HG02840 (cell line): ENCODE results near the gene SENP5.

Experiments used
- ATAC-seq: cut with Tn5 transposase; IDR thresholded peaks from one replicate; pipeline ENCODE4 v1.9.1; 2021; ENCODE audit warnings: mild to moderate bottlenecking, moderate library complexity, moderate number of reproducible peaks; ENCODE audit not compliant: unreplicated experiment, low FRiP score

Gene SENP5

DNA sequence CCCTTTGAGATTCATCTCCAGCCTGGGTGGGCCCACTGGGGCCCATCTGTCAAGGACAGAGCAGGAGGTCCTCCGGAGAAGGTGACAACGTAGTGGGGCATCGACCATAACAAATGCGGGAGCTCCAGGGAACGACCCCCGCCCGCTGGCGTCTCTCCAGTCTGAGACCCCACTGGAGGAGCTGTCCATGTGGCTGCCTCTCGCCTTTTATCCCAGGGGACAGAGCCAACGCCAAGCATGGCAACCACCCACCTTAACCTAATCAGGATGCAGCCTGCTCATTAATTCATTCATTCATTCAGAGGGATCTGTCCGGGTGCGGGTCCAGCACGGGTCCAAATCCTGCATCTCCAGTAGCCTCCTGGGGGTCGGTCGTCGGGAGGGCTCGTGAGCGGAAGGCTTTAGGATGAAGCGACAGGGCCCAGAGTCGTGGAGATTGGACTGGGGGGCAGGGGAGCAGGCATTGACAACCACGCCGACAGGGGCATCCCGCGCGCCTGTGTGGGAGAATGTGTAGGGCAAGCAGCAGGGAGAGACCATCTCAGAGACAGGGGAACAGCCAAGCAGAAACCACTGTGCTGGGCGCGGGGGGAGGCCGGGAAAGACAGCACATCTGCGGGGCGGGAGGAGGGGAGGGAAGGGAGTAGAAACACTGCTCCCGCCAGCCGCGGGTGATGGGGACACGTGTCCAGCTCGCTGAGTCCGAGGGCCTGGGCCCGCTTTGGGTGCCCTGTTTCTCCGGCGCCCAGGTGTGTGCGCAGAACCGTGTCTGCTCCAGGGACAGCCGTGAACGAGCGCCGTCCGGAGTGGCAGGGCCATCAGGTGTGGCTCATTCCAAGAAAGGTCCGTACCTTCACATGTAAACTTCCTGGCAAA is 99.0 kb downstream of the SENP5 start:
- ATAC-seq: no peak

DNA sequence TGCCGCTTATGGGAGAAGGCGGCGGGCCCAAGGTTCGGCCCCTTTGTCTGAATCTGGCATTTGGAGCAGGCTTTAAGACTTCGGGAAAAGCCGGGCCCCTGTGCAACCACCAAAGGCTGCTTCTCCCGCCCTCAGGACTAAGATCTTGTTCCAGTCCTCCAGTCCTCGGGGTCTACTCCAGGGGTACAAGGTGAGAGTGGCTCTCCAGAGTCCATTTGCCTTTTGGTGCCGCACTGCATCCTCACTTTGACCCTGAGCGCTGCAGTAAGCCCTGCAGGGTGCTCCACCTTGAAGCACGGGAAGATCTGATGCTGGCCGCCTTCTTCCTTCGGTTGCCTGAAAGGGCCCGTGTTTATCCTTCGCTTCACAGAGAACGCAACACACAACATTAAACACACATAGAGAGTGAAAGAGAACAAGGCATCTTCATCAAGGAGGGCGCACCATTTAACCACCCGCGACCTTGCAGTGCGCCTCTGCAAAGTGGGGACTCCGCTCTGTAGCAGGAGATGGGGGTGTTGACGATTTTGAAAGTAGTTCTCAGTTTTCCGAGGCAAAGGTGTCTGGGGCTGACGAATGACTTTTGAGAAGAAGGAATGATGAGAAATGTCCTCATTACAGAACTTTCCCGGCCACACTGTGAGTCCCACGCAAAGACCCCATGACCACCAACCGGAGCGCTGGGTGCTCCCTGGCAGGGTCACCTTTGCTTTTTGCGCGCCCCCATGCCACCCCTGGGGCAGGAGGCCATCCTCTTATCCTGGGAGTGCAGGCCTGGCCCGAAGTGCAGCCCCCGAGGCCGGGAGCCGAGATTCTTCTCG is 99.9 kb downstream of the SENP5 start:
- no peak for ATAC-seq

DNA sequence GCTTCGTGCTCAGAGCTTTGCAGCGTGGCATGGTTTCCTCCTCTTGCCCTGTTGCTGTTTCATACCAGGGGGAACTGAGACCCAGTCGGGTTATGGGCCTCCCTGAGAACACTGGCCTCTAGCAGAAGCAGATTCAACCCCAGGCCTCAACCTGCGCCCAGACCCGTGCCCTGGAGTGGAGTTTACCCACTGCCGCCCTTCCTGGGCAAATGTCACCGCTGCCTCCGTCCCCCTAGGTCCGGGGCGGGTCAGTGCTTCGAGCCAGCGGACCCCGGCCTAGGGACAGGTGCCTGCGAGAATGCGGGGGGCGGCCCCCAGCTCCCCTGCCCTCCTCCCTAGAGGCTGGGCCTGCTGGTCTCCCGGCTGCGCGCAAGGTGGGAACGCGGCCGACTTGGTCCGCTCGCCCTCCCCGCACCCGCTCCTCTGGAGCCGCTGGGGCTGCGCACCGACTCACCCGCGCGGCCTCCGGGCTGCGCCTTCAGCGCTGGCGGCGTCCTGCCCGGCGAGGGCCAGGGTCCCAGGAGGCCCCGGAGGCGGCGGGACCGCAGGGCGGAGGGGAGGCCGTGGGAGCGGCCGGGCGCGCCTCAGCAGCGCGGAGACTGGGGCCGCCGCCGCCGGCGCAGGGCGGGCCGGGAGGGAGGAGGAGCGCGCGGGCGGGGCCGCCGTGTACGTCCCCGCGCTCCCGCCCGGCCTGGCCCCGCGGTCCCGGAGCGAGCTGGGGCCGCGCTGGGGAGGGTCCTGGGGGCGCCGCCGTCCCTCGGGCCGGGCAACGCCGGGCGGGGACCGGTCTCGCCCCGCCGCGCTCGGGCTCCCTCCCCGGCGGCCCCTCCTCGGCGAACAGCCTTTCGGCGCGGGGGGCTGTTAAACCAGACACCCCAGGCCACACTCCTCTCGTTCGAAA is 100.8 kb downstream of the SENP5 start, which contains the start of gene PIGZ:
Gene PIGZ, minus strand, starts transcription at position 601 of the 901 bp plus-strand sequence. CDS start 16,802 bp downstream, outside the sequence.
- peak; percentile 51 for ATAC-seq

DNA sequence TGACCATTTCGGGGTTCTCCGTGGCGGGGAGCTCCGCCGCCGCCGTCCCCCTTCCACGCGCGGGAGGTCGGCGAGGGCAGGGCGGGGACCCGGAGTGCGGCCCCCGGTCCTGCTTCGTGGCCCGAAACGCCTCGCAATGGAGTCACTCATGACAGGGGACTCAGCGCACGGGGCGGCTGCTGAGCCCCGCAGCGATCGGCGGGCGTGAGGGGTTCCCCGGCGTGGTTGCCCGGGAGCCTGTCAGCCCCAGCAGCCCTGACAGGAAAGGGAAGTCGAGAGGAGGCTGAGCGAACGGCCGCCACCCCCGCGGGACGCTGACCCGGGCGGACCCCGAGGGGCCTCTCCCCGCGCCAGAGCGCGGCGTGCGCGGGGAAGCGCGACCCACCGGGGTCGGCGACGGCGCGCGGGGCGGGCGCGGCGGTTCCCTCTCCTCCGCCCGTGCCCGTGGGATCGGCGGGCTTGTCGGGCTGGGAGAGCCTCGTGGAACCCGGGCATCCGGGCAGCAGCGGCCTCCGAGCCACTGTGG is 101.5 kb downstream of the SENP5 start:
- peak; percentile 46 for ATAC-seq

DNA sequence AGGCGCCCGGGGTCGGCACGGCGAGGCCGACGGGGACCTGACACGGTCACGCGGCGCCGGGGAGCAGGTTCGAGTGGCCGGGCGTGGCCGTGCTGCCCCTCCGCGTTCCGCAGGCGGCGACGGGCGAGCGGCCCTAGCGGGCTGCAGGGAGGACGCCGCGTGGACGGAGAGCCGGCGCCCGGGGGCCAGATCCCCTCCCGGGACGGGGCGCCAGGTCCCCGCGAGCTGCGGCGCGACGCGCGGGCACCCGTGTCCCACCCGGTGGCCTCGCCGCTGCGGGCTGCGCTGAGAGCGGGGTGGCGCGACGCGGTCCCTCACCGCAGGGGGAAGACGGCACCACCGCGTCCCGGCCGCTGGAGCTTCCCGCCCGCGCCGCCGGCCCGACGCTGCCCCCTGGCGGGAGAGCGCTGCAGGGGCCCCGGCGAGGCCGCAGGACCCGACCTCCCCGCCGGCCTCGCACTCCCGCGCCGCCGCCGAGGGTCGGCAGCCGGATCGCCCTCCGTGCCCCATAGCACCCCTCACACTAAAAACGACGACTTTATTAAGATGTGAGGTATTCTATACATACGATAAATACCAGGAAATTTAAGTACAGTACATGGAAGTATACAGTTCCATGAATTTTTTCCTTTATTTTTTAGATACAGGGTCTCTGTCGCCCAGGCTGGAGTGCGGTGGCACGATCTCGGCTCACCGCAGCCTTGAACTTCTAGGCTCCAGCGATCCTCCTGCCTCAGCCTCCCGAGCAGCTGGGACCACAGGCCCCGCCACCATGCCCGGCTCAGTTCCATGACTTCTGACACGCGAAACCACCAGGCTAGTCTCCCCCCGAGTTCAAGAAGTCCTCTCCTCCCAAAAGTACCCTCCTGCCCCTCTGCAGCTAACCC is 102.2 kb downstream of the SENP5 start:
- ATAC-seq: peak; percentile 51

DNA sequence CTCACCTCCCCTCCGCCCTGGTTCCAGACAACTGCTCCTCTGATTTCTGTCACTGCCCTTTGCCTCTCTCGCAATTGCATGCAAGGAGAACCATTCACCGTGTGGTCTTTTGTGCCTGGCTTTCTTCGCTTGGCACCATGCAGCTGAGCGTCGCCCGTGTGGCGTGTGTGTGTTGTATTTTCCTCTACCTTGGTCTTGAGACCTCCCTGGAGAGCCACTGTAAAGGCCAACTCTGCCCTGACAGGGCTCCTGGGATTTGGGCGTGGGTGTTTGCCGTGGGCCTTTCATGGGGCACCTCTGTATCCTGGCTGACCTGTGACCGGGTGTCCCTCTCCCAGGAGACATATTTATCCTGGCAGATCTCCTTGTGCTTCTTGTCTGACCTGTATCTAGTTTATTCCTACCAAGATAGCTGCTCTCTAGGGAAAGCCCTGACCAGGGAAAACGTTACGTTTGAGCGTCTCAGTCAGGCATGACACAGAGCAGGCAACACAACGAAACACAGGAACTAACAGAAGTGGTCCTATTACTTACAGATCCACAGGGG is 102.9 kb downstream of the SENP5 start:
- no peak for ATAC-seq

DNA sequence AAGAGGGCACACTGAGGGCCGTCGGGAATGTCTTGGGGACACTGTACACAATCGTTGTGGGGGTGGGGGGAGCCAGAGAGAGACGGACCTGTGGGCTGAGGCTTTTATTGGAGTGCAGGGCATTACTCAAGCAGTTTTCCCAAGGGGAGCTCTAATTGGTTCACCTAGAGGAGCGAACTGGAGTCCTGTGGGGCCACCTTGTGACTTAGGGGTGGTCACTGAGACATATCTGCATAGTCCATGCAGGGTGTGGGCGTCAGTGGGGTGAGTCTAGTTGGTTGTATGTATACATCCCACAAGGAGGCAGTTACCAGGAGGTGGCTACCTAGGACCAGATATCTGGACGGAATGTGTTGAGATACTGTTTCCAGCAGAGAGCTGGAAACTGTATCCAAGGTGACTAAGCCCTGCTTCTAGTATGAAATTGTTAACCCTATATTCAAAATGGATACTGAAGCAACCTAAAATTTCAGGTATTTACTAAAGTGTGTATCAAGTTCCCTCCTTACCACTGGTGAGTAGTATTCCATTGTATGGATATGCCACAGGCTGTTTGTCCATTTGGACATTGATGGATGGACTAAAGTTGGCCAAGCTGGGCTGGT is 103.5 kb downstream of the SENP5 start:
- no peak for ATAC-seq

DNA sequence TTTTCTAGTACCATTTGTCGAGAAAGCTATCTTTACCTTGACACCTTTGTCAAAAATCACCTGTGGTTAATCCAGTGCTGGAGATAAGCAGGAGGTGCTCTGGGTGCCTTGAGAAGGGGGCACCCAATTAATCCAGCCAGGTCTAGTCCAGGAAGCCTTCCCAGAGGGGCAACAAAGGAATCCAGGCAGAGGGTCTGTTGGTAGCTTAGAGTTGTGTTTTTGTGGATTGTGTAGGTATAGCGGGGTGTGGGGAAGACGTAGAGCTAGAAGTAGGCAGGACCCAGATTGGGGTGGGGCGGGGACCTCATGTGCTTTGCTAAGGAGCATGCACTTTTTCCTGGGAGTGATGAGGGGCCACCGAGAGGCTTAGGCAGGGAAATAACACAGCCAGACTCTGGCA is 106.9 kb downstream of the SENP5 start:
- no peak for ATAC-seq

DNA sequence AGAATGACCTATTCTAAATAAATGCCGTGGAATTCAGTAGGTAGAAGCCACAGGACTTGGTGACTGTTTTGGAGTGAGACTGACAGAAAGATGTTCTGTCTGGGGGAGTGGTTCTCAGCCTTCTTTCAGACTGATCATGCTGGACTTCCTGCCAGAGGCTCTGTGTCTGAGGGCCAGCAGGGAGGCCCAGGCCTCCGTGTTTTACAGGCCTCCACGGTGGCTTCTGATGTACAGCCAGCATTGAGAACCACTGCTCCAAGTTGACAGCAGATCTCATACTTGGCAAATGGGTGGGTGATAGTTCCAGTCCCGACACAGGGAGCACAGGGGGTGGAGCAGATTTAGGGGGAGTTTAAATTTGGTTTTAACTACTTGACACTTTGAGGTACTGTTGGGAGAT is 107.6 kb downstream of the SENP5 start:
- ATAC-seq: no peak

DNA sequence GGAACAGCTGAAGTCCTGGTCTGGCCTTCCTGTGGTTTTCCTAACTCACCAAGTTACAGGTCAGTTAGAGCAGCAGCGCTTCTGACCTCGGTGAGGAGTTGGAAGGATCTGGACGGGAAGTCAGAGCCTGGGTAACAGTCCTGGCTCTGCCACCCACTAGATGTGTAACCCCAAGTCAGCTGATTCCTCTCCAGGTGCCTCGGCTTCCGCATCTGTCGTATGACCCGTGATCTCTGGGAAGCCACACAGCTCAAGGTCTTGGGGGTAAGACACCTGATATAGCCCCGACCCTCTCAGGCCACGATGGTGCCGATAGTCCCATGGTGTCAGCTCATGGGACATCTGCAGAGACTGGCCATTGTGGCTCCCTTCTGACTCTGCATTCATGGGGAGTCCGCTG is 109.2 kb downstream of the SENP5 start:
- ATAC-seq: no peak

DNA sequence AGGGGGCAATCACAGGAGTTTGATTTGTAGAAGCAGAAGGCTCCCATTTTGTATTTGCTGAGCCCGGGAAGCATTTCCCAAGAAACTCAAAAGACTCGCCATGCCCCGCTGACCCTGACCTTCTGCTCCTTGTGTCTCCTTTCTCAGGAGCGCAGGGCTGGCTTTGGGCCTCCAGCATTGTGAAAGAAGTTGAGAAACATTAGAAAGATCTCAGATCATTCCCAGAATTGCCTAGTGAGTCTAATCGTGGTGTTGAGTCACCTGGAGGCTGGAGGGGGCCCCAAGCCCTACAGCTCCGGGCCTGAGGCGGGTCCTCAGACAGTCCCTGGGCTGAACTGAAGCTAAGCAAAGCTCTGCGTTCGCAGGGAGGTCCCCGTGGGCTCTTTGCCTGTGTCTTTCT is 111.8 kb downstream of the SENP5 start:
- no peak for ATAC-seq

DNA sequence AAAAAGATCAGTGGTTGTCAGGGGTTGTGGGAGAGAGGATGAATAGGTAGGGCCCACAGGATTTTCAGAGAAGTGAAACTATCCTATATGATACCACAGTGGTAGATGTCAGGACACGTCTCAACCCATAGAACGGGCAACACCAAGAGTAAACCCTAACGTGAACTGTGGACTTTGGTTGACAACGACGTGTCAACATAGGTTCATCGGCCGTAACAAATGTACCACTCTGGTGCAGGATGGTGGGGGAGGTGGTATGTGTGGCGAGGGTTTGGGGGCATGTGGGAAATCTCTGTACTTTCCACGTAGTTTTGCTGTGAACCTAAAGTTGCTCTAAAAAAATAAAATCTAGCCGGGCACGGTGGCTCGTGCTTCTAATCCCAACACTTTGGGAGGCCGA is 113.9 kb downstream of the SENP5 start:
- no peak for ATAC-seq

DNA sequence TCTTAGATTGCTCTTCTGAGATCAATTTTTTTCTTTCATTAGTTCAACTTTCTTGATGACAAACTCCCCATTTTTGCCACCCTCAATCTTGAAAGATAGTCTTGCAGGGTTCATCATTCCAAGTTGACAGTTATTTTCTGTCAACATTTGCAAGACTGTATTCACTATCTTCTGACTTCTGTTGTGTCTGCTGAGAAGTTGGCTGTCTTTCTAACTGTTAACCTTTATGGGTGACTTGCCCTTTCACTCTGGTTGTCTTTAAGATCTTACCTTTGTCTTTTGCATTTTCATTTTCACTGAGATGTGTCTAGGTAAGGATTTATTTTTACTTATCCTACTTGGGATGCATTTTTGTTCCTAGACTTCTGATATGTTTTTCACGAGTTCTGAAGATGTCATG is 115.5 kb downstream of the SENP5 start:
- ATAC-seq: no peak
